Measurements from ENCODE around the gene OR9G4. TPM values are rescaled to one million over a fixed set of nuclear protein-coding genes. Genes with fewer than 3 reads are reported as not detected.

The OR9G4 gene
- polyA plus RNA-seq, 1 donor from 2014 or later, result not detected

DNA sequence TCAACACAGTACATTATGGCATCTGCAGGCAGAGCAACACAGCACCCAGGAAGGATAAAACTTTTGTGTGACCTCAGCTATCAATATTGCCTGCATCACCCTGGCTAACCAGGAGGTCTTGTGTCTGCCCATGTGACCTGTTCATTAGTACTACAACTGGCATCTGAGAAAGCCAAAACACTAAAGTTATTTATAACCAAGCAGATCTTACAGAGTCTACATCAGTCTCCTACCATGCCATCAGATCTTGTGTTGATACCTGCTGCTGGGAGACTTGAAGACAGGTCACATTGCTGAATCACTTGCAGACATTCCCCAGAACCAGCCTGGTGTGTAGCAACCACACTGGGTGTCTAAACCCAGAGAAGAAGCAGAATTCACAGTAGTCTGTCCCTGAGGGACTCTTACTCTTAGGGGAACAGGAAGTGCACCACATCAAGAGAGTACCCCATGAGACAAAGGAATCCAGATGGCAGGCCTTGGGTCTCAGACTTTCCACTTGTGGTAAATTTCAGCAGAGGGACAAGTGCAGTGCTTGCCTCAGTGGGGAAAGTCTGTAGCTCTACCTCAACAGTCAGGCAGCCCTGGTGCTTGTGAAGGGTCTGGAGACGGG, 42.6 kb downstream of the OR9G4 start:
- Histone ChIP-seq H3K9me3 (ENCODE audit: low read length) (no peaks in the 10 kb centered on the region), H3K27ac (ENCODE audit: low read length) (no peak overlapping the region), H2AFZ (ENCODE audit: low read depth, low read length) (no peak overlapping the region), H4K20me1 (ENCODE audit: insufficient read depth) (no peaks in the 10 kb centered on the region), H3F3A (ENCODE audit: insufficient read depth, low read length, poor library complexity, severe bottlenecking) (no peaks in the 10 kb centered on the region), H3K9ac (ENCODE audit: low read length) (no peak overlapping the region), H3K79me2 (replicated peaks; ENCODE audit: insufficient read depth, low read length) (no peaks in the 10 kb centered on the region), H3K4me2 (ENCODE audit: low read length) (no peak overlapping the region), H3K27me3 (ENCODE audit: insufficient read depth, low read depth, low read length) (no peaks in the 10 kb centered on the region), H3K36me3 (ENCODE audit: insufficient read depth, low read length) (no peaks in the 10 kb centered on the region), H3K9me2 (ENCODE audit: insufficient read depth, low read length) (no peaks in the 10 kb centered on the region), H3K4me3 (ENCODE audit: low read length) (no peak overlapping the region)
- TF ChIP-seq, protein P1, sequence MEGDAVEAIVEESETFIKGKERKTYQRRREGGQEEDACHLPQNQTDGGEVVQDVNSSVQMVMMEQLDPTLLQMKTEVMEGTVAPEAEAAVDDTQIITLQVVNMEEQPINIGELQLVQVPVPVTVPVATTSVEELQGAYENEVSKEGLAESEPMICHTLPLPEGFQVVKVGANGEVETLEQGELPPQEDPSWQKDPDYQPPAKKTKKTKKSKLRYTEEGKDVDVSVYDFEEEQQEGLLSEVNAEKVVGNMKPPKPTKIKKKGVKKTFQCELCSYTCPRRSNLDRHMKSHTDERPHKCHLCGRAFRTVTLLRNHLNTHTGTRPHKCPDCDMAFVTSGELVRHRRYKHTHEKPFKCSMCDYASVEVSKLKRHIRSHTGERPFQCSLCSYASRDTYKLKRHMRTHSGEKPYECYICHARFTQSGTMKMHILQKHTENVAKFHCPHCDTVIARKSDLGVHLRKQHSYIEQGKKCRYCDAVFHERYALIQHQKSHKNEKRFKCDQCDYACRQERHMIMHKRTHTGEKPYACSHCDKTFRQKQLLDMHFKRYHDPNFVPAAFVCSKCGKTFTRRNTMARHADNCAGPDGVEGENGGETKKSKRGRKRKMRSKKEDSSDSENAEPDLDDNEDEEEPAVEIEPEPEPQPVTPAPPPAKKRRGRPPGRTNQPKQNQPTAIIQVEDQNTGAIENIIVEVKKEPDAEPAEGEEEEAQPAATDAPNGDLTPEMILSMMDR (IDR thresholded peaks at IDR 0.05; ENCODE audit: poor library complexity, severe bottlenecking), result no peak
- TF ChIP-seq EP300 (conservative IDR thresholded peaks at IDR 0.05; ENCODE audit: poor library complexity, severe bottlenecking) (no peak), MXI1 (conservative IDR thresholded peaks at IDR 0.05; ENCODE audit: poor library complexity, severe bottlenecking) (no peak), RAD21 (conservative IDR thresholded peaks at IDR 0.05) (no peak), EZH2 (IDR thresholded peaks at IDR 0.05; ENCODE audit: borderline replicate concordance, insufficient read depth, low read length, poor library complexity, severe bottlenecking) (no peak), POLR2AphosphoS5 (IDR thresholded peaks at IDR 0.05) (no peak), SMC3 (conservative IDR thresholded peaks at IDR 0.05; ENCODE audit: poor library complexity) (no peak), TAF1 (IDR thresholded peaks at IDR 0.05; ENCODE audit: low read depth) (no peak)
- TF ChIP-seq, protein P2, sequence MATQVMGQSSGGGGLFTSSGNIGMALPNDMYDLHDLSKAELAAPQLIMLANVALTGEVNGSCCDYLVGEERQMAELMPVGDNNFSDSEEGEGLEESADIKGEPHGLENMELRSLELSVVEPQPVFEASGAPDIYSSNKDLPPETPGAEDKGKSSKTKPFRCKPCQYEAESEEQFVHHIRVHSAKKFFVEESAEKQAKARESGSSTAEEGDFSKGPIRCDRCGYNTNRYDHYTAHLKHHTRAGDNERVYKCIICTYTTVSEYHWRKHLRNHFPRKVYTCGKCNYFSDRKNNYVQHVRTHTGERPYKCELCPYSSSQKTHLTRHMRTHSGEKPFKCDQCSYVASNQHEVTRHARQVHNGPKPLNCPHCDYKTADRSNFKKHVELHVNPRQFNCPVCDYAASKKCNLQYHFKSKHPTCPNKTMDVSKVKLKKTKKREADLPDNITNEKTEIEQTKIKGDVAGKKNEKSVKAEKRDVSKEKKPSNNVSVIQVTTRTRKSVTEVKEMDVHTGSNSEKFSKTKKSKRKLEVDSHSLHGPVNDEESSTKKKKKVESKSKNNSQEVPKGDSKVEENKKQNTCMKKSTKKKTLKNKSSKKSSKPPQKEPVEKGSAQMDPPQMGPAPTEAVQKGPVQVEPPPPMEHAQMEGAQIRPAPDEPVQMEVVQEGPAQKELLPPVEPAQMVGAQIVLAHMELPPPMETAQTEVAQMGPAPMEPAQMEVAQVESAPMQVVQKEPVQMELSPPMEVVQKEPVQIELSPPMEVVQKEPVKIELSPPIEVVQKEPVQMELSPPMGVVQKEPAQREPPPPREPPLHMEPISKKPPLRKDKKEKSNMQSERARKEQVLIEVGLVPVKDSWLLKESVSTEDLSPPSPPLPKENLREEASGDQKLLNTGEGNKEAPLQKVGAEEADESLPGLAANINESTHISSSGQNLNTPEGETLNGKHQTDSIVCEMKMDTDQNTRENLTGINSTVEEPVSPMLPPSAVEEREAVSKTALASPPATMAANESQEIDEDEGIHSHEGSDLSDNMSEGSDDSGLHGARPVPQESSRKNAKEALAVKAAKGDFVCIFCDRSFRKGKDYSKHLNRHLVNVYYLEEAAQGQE (IDR thresholded peaks at IDR 0.05; ENCODE audit: borderline replicate concordance), result no peak

DNA sequence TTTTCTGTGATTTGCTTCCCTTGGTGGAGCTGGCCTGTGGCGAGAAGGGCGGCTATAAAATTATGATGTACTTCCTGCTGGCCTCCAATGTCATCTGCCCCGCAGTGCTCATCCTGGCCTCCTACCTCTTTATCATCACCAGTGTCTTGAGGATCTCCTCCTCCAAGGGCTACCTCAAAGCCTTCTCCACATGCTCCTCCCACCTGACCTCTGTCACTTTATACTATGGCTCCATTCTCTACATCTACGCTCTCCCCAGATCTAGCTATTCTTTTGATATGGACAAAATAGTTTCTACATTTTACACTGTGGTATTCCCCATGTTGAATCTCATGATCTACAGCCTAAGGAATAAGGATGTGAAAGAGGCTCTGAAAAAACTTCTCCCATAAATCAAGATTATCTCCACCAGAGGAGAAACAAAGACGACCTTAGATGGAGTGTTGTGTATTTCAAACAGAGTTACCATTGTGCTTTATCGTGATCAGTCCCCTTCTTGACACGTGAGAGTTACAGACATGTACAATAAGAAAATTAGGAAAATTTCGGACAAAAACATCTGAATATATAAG, 47.5 kb downstream of the OR9G4 start:
- TF ChIP-seq EZH2 (IDR thresholded peaks at IDR 0.05; ENCODE audit: borderline replicate concordance, insufficient read depth, low read length, poor library complexity, severe bottlenecking) (no peak), EP300 (conservative IDR thresholded peaks at IDR 0.05; ENCODE audit: poor library complexity, severe bottlenecking) (no peak), RAD21 (conservative IDR thresholded peaks at IDR 0.05) (no peak), TAF1 (IDR thresholded peaks at IDR 0.05; ENCODE audit: low read depth) (no peak), MXI1 (conservative IDR thresholded peaks at IDR 0.05; ENCODE audit: poor library complexity, severe bottlenecking) (no peak), POLR2AphosphoS5 (IDR thresholded peaks at IDR 0.05) (no peak), SMC3 (conservative IDR thresholded peaks at IDR 0.05; ENCODE audit: poor library complexity) (no peak)
- TF ChIP-seq, protein P2 (IDR thresholded peaks at IDR 0.05; ENCODE audit: borderline replicate concordance), result no peak
- TF ChIP-seq, protein P1 (IDR thresholded peaks at IDR 0.05; ENCODE audit: poor library complexity, severe bottlenecking), result no peak
- H4K20me1 ChIP-seq (ENCODE audit: insufficient read depth), result no peaks in the 10 kb centered on the region
- no peak overlapping the region for H3K27ac ChIP-seq (ENCODE audit: low read length)
- H2AFZ ChIP-seq (ENCODE audit: low read depth, low read length), result no peak overlapping the region
- H3K79me2 ChIP-seq (replicated peaks; ENCODE audit: insufficient read depth, low read length), result no peaks in the 10 kb centered on the region
- no peak overlapping the region for H3K4me2 ChIP-seq (ENCODE audit: low read length)
- H3K9me3 ChIP-seq (ENCODE audit: low read length), result no peaks in the 10 kb centered on the region
- no peaks in the 10 kb centered on the region for H3F3A ChIP-seq (ENCODE audit: insufficient read depth, low read length, poor library complexity, severe bottlenecking)
- H3K27me3 ChIP-seq (ENCODE audit: insufficient read depth, low read depth, low read length), result no peaks in the 10 kb centered on the region
- H3K36me3 ChIP-seq (ENCODE audit: insufficient read depth, low read length), result no peaks in the 10 kb centered on the region
- no peak overlapping the region for H3K4me3 ChIP-seq (ENCODE audit: low read length)
- H3K9me2 ChIP-seq (ENCODE audit: insufficient read depth, low read length), result no peaks in the 10 kb centered on the region
- H3K9ac ChIP-seq (ENCODE audit: low read length), result no peak overlapping the region

All from neural cell (in vitro differentiated cells).